PC-3 (cell line): Measurements from ENCODE around the gene FBXO11. TPM values are rescaled to one million over a fixed set of nuclear protein-coding genes. Genes with fewer than 3 reads are reported as not detected.

Experiments
- ATAC-seq: fragments of 200-7000 bp; cut with Tn5 transposase; 2 replicates; pipeline ENCODE4 v1.9.1; 2020; ENCODE audit warnings: mild to moderate bottlenecking, moderate library complexity
- BruUV-seq: library from RNA; stranded (reverse); fragments of 400-500 nt; replicated peaks from 2 replicates; lab custom pipeline; 2021; lab: Mats Ljungman, UMichigan
- CTCF ChIA-PET: fragments of 300-600 bp; sonication (Branson Sonifier 250); formaldehyde crosslinking; loops from one replicate; lab custom pipeline; 2022; ENCODE audit warnings: antibody characterized with exemption; lab: Charles Lee
- POLR2A ChIA-PET: fragments of 300-600 bp; sonication (Branson Sonifier 250); formaldehyde crosslinking; loops from one replicate; lab custom pipeline; 2022; ENCODE audit warnings: antibody characterized with exemption; ENCODE audit not compliant: unreplicated experiment; lab: Charles Lee
- DNase-seq: peaks from one replicate; pipeline ENCODE4 v3.0.0-alpha.2; 2015
- H2AFZ ChIP-seq: fragments of 300-600 bp; sonication (generic); 2 replicates; pipeline ENCODE4 v1.6.0; 2016; ENCODE audit warnings: antibody characterized with exemption, low read length
- H3F3A ChIP-seq: fragments of 300-600 bp; sonication (generic); one replicate; pipeline ENCODE4 v1.6.0; 2017; ENCODE audit warnings: antibody characterized with exemption, low read length, control low read depth, mild to moderate bottlenecking; ENCODE audit not compliant: unreplicated experiment
- H3K27ac ChIP-seq: fragments of 300-600 bp; sonication (generic); 2 replicates; pipeline ENCODE4 v1.5.1; 2016; ENCODE audit warnings: mild to moderate bottlenecking, low read length
- H3K27me3 ChIP-seq: fragments of 300-600 bp; sonication (generic); 2 replicates; pipeline ENCODE4 v1.6.1; 2016; ENCODE audit warnings: low read length, mixed read lengths
- H3K36me3 ChIP-seq: fragments of 300-600 bp; sonication (generic); 2 replicates; pipeline ENCODE4 v1.6.1; 2016; ENCODE audit warnings: low read depth, mixed run types, low read length, mixed read lengths
- H3K4me1 ChIP-seq: fragments of 300-600 bp; sonication (generic); 2 replicates; pipeline ENCODE4 v1.5.1; 2016; ENCODE audit warnings: low read length; ENCODE audit not compliant: insufficient read depth
- H3K4me2 ChIP-seq: fragments of 300-600 bp; sonication (generic); 2 replicates; pipeline ENCODE4 v1.6.0; 2016; ENCODE audit warnings: low read length
- H3K4me3 ChIP-seq: fragments of 300-600 bp; sonication (generic); 2 replicates; pipeline ENCODE4 v1.5.1; 2016; ENCODE audit warnings: mild to moderate bottlenecking, low read length, mixed read lengths
- H3K79me2 ChIP-seq: fragments of 300-600 bp; sonication (generic); 2 replicates; pipeline ENCODE4 v1.6.1; 2017; ENCODE audit warnings: low read length, mixed read lengths
- H3K9ac ChIP-seq: fragments of 300-600 bp; sonication (generic); 2 replicates; pipeline ENCODE4 v1.6.0; 2016; ENCODE audit warnings: mild to moderate bottlenecking, low read length
- H3K9me2 ChIP-seq: fragments of 300-600 bp; sonication (generic); replicated peaks from 2 replicates; pipeline ENCODE4 v1.6.1; 2016; ENCODE audit warnings: mixed run types, low read length, mixed read lengths
- H3K9me3 ChIP-seq: fragments of 300-600 bp; sonication (generic); 2 replicates; pipeline ENCODE4 v1.6.1; 2016; ENCODE audit warnings: low read length, mixed read lengths
- H4K20me1 ChIP-seq: fragments of 300-600 bp; sonication (generic); 2 replicates; pipeline ENCODE4 v1.6.1; 2016; ENCODE audit warnings: low read length, mixed read lengths
- EZH2 ChIP-seq: fragments of 300-600 bp; sonication (generic); IDR thresholded peaks from one replicate; pipeline ENCODE4 v1.6.1; 2017; ENCODE audit warnings: antibody characterized with exemption, mild to moderate bottlenecking, low read length; ENCODE audit not compliant: unreplicated experiment
- EZH2phosphoT487 ChIP-seq: fragments of 300-600 bp; sonication (generic); IDR thresholded peaks from 2 replicates; pipeline ENCODE4 v1.6.1; 2018; ENCODE audit warnings: mild to moderate bottlenecking, antibody characterized with exemption, low read length, borderline replicate concordance
- intact Hi-C: fragments of 100-400 bp; cut with micrococcal nuclease; formaldehyde crosslinking; loops from 2 replicates; pipeline ENCODE4 v1.9.0; 2023
- total RNA-seq: library from RNA; depleted of rRNA; stranded (reverse); fragments of >200 nt; gene quantifications from 2 replicates; pipeline ENCODE4 v1.2.3, GENCODE V29; 2014
- TF ChIP-seq, protein P1 (sequence below): fragments of 300-600 bp; sonication (generic); conservative IDR thresholded peaks from 2 replicates; pipeline ENCODE4 v1.5.1; 2017; ENCODE audit warnings: antibody characterized with exemption, low read depth, mild to moderate bottlenecking, low read length

The FBXO11 gene
- total RNA-seq, 1 experiment from 2014 or later = 34.8 TPM

DNA sequence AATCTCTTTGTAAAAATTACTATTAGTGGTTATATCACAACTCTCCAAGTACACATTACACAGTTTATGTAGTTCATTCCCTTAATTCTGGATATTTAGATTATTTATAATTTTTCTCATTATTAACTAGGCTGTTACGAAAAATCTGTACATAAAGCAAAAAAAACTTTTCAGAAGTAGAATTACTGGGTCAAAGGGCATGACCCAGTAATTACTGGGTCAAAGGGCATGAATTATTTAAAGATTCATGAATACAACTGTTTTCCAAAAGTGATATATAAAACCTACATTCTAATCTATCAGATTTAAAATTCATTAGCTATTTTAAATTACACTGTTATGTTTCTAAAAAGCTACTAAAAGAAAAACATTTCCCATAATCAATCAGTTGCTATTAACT is 68.0 kb downstream of the FBXO11 start:
- H3K4me2 ChIP-seq = no peak overlapping the region
- no peak for TF ChIP-seq EZH2
- TF ChIP-seq, protein P1, sequence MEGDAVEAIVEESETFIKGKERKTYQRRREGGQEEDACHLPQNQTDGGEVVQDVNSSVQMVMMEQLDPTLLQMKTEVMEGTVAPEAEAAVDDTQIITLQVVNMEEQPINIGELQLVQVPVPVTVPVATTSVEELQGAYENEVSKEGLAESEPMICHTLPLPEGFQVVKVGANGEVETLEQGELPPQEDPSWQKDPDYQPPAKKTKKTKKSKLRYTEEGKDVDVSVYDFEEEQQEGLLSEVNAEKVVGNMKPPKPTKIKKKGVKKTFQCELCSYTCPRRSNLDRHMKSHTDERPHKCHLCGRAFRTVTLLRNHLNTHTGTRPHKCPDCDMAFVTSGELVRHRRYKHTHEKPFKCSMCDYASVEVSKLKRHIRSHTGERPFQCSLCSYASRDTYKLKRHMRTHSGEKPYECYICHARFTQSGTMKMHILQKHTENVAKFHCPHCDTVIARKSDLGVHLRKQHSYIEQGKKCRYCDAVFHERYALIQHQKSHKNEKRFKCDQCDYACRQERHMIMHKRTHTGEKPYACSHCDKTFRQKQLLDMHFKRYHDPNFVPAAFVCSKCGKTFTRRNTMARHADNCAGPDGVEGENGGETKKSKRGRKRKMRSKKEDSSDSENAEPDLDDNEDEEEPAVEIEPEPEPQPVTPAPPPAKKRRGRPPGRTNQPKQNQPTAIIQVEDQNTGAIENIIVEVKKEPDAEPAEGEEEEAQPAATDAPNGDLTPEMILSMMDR = no peak
- TF ChIP-seq EZH2phosphoT487 = no peak
- H3K4me1 ChIP-seq = no peaks in the 10 kb centered on the region
- intact Hi-C loops = no loop called here
- no peaks in the 10 kb centered on the region for H3K27me3 ChIP-seq
- POLR2A ChIA-PET = no interaction called here
- H3K9me2 ChIP-seq = no peaks in the 10 kb centered on the region
- ATAC-seq = no peak
- no peak overlapping the region for H2AFZ ChIP-seq
- no peaks in the 10 kb centered on the region for H3F3A ChIP-seq
- peaks cover 11% of the 10 kb centered on the region; the same call in 1 of the 2 replicates for H3K79me2 ChIP-seq
- DNase-seq = no peak
- H4K20me1 ChIP-seq = no peaks in the 10 kb centered on the region
- H3K27ac ChIP-seq = no peak overlapping the region
- no peak overlapping the region for H3K9ac ChIP-seq
- CTCF ChIA-PET = no interaction called here
- no peaks in the 10 kb centered on the region for H3K9me3 ChIP-seq
- BruUV-seq = no TSS peak
- no peak overlapping the region for H3K4me3 ChIP-seq
- peaks cover 34% of the 10 kb centered on the region for H3K36me3 ChIP-seq

DNA sequence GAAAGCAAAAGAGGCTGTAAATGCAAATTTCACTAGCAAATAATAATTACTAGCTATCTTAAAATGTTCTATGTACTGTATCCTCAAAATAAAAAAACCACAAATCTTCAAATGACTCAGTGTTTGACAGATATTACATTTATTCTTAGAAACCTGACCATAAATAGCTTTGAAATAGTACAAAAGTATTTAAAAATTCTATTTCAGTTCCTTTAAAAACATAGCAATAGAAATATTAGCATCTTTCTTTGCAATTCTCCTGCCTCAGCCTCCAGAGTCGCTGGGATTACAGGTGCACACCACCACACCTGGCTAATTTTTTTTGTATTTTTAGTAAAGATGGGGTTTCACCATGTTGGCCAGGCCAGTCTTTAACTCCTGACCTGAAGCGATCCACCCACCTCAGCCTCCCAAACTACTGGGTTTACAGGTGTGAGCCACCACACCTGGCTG is 72.8 kb downstream of the FBXO11 start:
- Histone ChIP-seq H3K9me3 (no peaks in the 10 kb centered on the region), H3K4me2 (no peak overlapping the region), H3F3A (no peaks in the 10 kb centered on the region), H3K79me2 (no peaks in the 10 kb centered on the region), H3K36me3 (peaks cover 47% of the 10 kb centered on the region), H3K9me2 (no peaks in the 10 kb centered on the region), H2AFZ (no peak overlapping the region), H3K27me3 (no peaks in the 10 kb centered on the region), H3K4me1 (no peaks in the 10 kb centered on the region), H4K20me1 (no peaks in the 10 kb centered on the region), H3K27ac (no peak overlapping the region), H3K4me3 (no peak overlapping the region), H3K9ac (no peak overlapping the region)
- ChIA-PET POLR2A (no interaction called here), CTCF (no interaction called here)
- ATAC-seq (no peak), DNase-seq (no peak)
- BruUV-seq = no TSS peak
- intact Hi-C loops = no loop called here
- TF ChIP-seq, protein P1 = no peak
- TF ChIP-seq EZH2phosphoT487 = no peak
- no peak for TF ChIP-seq EZH2

DNA sequence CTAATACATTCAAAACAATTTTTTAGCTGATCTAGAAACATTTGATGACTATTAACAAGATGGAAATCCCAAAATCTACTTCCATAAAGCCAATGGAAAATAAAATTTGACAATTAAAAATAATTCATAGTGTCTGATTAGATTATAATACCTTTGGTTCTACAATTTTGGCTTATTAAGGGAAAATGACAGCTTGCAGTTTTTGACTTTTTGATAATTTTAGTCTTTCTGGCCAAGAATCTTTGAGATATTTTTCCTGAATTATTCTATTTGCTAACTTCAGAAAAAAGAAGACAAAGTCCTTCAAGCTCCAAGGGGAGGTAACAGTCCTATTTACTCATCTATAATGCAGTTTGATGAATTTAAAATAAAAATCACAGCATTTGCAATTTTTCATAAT is 83.8 kb downstream of the FBXO11 start:
- Histone ChIP-seq H3K9me3 (no peaks in the 10 kb centered on the region), H3K9ac (no peak overlapping the region), H3K36me3 (peaks cover 26% of the 10 kb centered on the region; the same call in 1 of the 2 replicates), H3F3A (no peaks in the 10 kb centered on the region), H3K9me2 (no peaks in the 10 kb centered on the region), H3K79me2 (no peaks in the 10 kb centered on the region), H4K20me1 (no peaks in the 10 kb centered on the region), H3K4me1 (peaks cover 14% of the 10 kb centered on the region), H3K4me3 (no peak overlapping the region), H3K4me2 (no peak overlapping the region), H3K27me3 (no peaks in the 10 kb centered on the region), H3K27ac (no peak overlapping the region), H2AFZ (no peak overlapping the region)
- no peak for DNase-seq
- ChIA-PET CTCF (no interaction called here), POLR2A (no interaction called here)
- no peak for ATAC-seq
- no TSS peak for BruUV-seq
- TF ChIP-seq, protein P1 = no peak
- no peak for TF ChIP-seq EZH2
- intact Hi-C loops = no loop called here
